ENCODE measurements around the gene NCOA5.
A peak's percentile ranks its signal among the peaks of the same experiment; 100 is the strongest.
"Not testable (repeated sequence)": the region's sequence is repeated elsewhere in the genome, so short reads cannot be mapped to it uniquely, and the experiment has no call there.

Gene NCOA5

GRCh38 chr20:46091622-46092535 lies 2.1 kb upstream of the NCOA5 start:
- not testable (repeated sequence) for DNase-seq (ENCODE audit: low read depth in 2 of 2)

GRCh38 chr20:46089167-46089416 lies 670 bp downstream of the NCOA5 start:
- DNase-seq (ENCODE audit: low read depth in 2 of 2), result peak in 1 of 2 donors; percentile 27

- no peak for DNase-seq (ENCODE audit: low read depth in 2 of 2)
Observed at GRCh38 chr20:46088409-46089166, 1.2 kb downstream of the NCOA5 start.

- DNase-seq (ENCODE audit: low read depth in 2 of 2), result no peak
Observed at GRCh38 chr20:46087161-46087560, 2.6 kb downstream of the NCOA5 start.

GRCh38 chr20:46085179-46085851 lies 4.4 kb downstream of the NCOA5 start:
- no peak for DNase-seq (ENCODE audit: low read depth in 2 of 2)

GRCh38 chr20:46084805-46085178 lies 5.0 kb downstream of the NCOA5 start:
- DNase-seq (ENCODE audit: low read depth in 2 of 2), result no peak

- DNase-seq (ENCODE audit: low read depth in 2 of 2), result no peak
Observed at GRCh38 chr20:46083531-46084061, 6.2 kb downstream of the NCOA5 start.

- DNase-seq (ENCODE audit: low read depth in 2 of 2), result no peak
Observed at GRCh38 chr20:46083101-46083500, 6.7 kb downstream of the NCOA5 start.

- no peak for DNase-seq (ENCODE audit: low read depth in 2 of 2)
Observed at GRCh38 chr20:46081074-46081473, 8.7 kb downstream of the NCOA5 start.

GRCh38 chr20:46078954-46079353 lies 10.8 kb downstream of the NCOA5 start:
- DNase-seq (ENCODE audit: low read depth in 2 of 2), result no peak

GRCh38 chr20:46077642-46078305 lies 12.0 kb downstream of the NCOA5 start:
- no peak for DNase-seq (ENCODE audit: low read depth in 2 of 2)

- DNase-seq (ENCODE audit: low read depth in 2 of 2), result no peak
Observed at GRCh38 chr20:46076806-46077205, 13.0 kb downstream of the NCOA5 start.

- DNase-seq (ENCODE audit: low read depth in 2 of 2), result no peak
Observed at GRCh38 chr20:46074006-46074405, 15.8 kb downstream of the NCOA5 start.

- no peak for DNase-seq (ENCODE audit: low read depth in 2 of 2)
Observed at GRCh38 chr20:46073443-46073842, 16.3 kb downstream of the NCOA5 start.

GRCh38 chr20:46073024-46073423 lies 16.7 kb downstream of the NCOA5 start:
- no peak for DNase-seq (ENCODE audit: low read depth in 2 of 2)

GRCh38 chr20:46071573-46071972 lies 18.2 kb downstream of the NCOA5 start:
- no peak for DNase-seq (ENCODE audit: low read depth in 2 of 2)

GRCh38 chr20:46070215-46070900 lies 19.4 kb downstream of the NCOA5 start:
- DNase-seq (ENCODE audit: low read depth in 2 of 2), result no peak

GRCh38 chr20:46065691-46066090 lies 24.1 kb downstream of the NCOA5 start:
- DNase-seq (ENCODE audit: low read depth in 2 of 2), result no peak

GRCh38 chr20:46065006-46065405 lies 24.8 kb downstream of the NCOA5 start:
- DNase-seq (ENCODE audit: low read depth in 2 of 2), result no peak

GRCh38 chr20:46063652-46064054 lies 26.1 kb downstream of the NCOA5 start:
- no peak for DNase-seq (ENCODE audit: low read depth in 2 of 2)

GRCh38 chr20:46063151-46063550 lies 26.6 kb downstream of the NCOA5 start:
- no peak for DNase-seq (ENCODE audit: low read depth in 2 of 2)

Measured in activated CD8-positive, alpha-beta memory T cell treated with anti-CD3 and anti-CD28 coated beads for 4 hours (primary cell).